ENCODE results near the gene HCFC1R1. TPM values are rescaled to one million over a fixed set of nuclear protein-coding genes. Genes with fewer than 3 reads are reported as not detected.

HCFC1R1 gene
- total RNA-seq, 4 donors from 2014 or later: 41.8 to 124 (median 66.9) TPM

DNA sequence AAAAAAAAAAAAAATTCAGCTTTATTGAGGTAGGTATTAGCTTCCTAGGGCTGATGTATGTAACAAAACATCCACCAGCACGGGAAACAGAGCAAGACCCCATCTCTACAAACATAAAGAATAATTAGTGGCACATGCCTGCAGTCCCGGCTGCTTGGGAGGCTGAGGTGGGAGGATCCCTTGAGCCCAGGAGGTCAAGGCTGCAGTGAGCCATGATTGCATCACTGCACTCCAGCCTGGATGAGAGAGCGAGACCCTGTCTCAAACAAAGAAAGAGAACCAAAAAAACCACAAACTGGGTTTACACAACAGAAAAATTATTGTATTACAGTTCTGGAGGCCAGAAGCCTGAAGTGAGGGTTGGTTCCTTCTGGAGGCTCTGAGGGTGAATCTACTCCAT, 18.6 kb upstream of the HCFC1R1 start:
- H3K36me3 ChIP-seq: no peaks in the 10 kb centered on the region
- DNase-seq (no peak), ATAC-seq (no peak)
- peaks cover 0 to 15% of the 10 kb centered on the region in 2 donors for H3K4me1 ChIP-seq
- in situ Hi-C loops (cut with MboI; ENCODE audit: low sequenced_read_pairs in 4 of 4) (no loop called here), intact Hi-C loops (cut with DNase I; ENCODE audit: low total_unique reads) (no loop called here)
- TF ChIP-seq, protein P1, sequence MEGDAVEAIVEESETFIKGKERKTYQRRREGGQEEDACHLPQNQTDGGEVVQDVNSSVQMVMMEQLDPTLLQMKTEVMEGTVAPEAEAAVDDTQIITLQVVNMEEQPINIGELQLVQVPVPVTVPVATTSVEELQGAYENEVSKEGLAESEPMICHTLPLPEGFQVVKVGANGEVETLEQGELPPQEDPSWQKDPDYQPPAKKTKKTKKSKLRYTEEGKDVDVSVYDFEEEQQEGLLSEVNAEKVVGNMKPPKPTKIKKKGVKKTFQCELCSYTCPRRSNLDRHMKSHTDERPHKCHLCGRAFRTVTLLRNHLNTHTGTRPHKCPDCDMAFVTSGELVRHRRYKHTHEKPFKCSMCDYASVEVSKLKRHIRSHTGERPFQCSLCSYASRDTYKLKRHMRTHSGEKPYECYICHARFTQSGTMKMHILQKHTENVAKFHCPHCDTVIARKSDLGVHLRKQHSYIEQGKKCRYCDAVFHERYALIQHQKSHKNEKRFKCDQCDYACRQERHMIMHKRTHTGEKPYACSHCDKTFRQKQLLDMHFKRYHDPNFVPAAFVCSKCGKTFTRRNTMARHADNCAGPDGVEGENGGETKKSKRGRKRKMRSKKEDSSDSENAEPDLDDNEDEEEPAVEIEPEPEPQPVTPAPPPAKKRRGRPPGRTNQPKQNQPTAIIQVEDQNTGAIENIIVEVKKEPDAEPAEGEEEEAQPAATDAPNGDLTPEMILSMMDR (IDR thresholded peaks at IDR 0.05 in 4 of 5, conservative IDR thresholded peaks at IDR 0.05 in 1 of 5): no peak
- TF ChIP-seq POLR2A (IDR thresholded peaks at IDR 0.05): no peak
- peaks cover 69 to 89% (median 82%) of the 10 kb centered on the region in 3 donors for H3K27me3 ChIP-seq
- H3K4me3 ChIP-seq: no peak overlapping the region
- no peaks in the 10 kb centered on the region for H3K9me3 ChIP-seq
- H3K27ac ChIP-seq: no peak overlapping the region

DNA sequence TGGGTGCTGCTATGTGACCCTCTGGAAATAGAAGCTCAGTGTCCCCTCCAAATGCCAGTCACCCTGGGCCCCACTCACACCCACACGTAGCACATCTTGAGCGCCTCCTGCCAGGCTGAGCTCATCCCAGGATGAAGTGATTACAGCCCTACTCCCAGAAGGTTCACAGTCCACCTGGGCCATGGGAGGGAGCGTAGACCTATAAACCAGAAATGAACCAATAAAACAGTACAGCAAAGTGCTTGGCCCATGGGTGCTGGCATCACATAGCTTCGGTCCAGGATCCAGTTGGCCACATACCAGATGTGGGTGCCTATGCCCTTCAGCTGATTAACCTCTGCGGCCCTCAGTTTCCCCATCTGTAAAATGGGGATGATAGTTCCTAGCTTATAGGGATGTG, 15.2 kb upstream of the HCFC1R1 start:
- DNase-seq (no peak), ATAC-seq (no peak)
- Histone ChIP-seq H3K36me3 (no peaks in the 10 kb centered on the region), H3K4me3 (no peak overlapping the region), H3K27me3 (peaks cover 68 to 82% (median 78%) of the 10 kb centered on the region in 3 donors), H3K9me3 (no peaks in the 10 kb centered on the region), H3K4me1 (peaks cover 0 to 4% of the 10 kb centered on the region in 2 donors), H3K27ac (no peak overlapping the region)
- TF ChIP-seq, protein P1 (IDR thresholded peaks at IDR 0.05 in 4 of 5, conservative IDR thresholded peaks at IDR 0.05 in 1 of 5): no peak
- no peak for TF ChIP-seq POLR2A (IDR thresholded peaks at IDR 0.05)
- intact Hi-C loops (cut with DNase I; ENCODE audit: low total_unique reads): no loop called here
- in situ Hi-C loops (cut with MboI; ENCODE audit: low sequenced_read_pairs in 4 of 4): no loop called here

DNA sequence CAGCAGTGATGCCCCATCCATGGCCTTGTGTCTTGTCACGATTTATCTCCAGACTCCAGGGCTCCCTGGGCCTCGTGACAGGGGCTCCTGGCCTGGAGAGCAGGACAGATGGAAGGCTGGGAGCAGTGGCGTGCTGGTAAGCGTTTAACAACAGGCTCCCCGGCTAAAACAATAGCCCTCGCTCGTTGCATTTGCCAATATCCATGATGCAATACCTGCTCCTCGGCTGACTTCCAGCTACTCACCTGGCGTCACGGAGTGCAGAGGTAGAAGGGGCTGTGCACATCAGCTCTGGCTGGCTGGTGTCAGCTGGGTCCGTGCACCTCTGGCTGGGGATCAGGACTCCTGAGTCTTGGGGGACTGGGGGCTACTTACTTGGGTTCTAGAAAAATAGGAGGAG, 14.5 kb upstream of the HCFC1R1 start:
- in situ Hi-C loops (cut with MboI; ENCODE audit: low sequenced_read_pairs in 4 of 4) (no loop called here), intact Hi-C loops (cut with DNase I; ENCODE audit: low total_unique reads) (no loop called here)
- Histone ChIP-seq H3K27me3 (peaks cover 61 to 80% (median 78%) of the 10 kb centered on the region in 3 donors), H3K9me3 (no peaks in the 10 kb centered on the region), H3K27ac (no peak overlapping the region), H3K4me1 (peaks cover 0 to 4% of the 10 kb centered on the region in 2 donors), H3K4me3 (no peak overlapping the region), H3K36me3 (no peaks in the 10 kb centered on the region)
- ATAC-seq: no peak
- no peak for TF ChIP-seq POLR2A (IDR thresholded peaks at IDR 0.05)
- TF ChIP-seq, protein P1 (IDR thresholded peaks at IDR 0.05 in 4 of 5, conservative IDR thresholded peaks at IDR 0.05 in 1 of 5): no peak
- no peak for DNase-seq

DNA sequence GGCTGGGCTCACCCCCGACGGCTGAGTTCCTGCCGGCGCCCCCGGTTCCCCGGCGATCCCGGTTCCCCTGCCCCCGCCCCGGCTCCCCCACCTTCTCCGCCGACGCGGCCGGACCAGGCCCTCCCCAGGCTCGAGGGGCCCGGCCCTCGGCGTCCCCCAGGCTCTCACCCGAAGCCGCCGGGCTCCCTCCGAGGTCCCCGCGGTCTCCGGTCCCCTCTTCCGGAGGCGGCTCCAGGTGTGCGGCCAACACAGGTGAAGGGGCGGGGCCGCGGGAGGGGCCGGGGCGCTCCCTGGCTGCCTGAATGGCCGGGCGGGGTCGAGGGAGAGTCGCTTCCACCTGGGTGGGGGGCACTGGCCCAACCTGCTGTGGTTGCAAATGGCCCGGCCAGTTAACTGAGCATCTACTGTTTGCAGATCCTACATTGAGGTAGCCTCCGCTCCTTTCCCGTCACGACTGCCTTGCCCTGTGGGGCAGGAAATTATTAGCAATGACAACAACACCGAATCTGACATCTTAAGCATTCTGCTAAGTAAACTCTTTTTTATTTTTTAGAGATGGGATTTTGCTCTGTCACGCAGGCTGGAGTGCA, 13.1 kb upstream of the HCFC1R1 start, which contains the start of gene BICDL2:
Gene BICDL2 (minus strand): TSS at position 219 of the 590 bp plus-strand sequence. CDS start 1,448 bp downstream, outside the sequence.
- H3K27me3 ChIP-seq: peaks cover 70 to 83% (median 76%) of the 10 kb centered on the region in 3 donors
- DNase-seq (no peak), ATAC-seq (no peak)
- intact Hi-C loops (cut with DNase I; ENCODE audit: low total_unique reads) (no loop called here), in situ Hi-C loops (cut with MboI; ENCODE audit: low sequenced_read_pairs in 4 of 4) (no loop called here)
- no peak within 1 kb of the TSS for H3K27ac ChIP-seq
- peaks cover 0 to 4% of the 10 kb centered on the region in 2 donors for H3K4me1 ChIP-seq
- H3K4me3 ChIP-seq: peak within 1 kb of the TSS in 1 of 4 donors; percentile 40
- no peaks in the 10 kb centered on the region for H3K9me3 ChIP-seq
- H3K36me3 ChIP-seq: no peaks in the 10 kb centered on the region
- no peak for TF ChIP-seq POLR2A (IDR thresholded peaks at IDR 0.05)
- TF ChIP-seq, protein P1 (IDR thresholded peaks at IDR 0.05 in 4 of 5, conservative IDR thresholded peaks at IDR 0.05 in 1 of 5): no peak

Measured in gastrocnemius medialis (tissue), 4 donors.